Measurements from ENCODE around the gene C1QB. TPM values are rescaled to one million over a fixed set of nuclear protein-coding genes. Genes with fewer than 3 reads are reported as not detected.

Gene C1QB, protein sequence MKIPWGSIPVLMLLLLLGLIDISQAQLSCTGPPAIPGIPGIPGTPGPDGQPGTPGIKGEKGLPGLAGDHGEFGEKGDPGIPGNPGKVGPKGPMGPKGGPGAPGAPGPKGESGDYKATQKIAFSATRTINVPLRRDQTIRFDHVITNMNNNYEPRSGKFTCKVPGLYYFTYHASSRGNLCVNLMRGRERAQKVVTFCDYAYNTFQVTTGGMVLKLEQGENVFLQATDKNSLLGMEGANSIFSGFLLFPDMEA
- total RNA-seq = 4.8 TPM

DNA sequence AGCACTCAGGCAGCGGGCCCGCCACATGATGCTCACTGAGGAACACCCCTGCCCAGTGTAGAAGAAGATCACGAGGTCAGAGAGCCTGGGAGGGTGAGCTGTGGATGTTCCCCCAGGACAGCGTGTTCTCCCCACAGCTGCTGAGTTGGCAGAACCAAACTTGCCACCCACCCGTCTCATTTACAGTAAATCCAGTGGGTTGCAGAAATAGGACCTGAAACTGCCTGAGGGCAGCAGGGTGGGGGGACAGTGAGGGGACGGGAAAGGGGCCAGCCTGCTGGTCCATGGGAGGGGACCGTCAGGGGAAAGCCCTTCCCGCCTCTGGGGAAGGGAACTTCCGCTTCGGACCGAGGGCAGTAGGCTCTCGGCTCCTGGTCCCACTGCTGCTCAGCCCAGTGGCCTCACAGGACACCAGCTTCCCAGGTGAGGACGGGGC lies at the start of gene C1QB:
Gene C1QB, plus strand, starts transcription at position 356 of the 436 bp plus-strand sequence. CDS start 6,227 bp downstream, outside the sequence.
- no peak for DNase-seq

DNA sequence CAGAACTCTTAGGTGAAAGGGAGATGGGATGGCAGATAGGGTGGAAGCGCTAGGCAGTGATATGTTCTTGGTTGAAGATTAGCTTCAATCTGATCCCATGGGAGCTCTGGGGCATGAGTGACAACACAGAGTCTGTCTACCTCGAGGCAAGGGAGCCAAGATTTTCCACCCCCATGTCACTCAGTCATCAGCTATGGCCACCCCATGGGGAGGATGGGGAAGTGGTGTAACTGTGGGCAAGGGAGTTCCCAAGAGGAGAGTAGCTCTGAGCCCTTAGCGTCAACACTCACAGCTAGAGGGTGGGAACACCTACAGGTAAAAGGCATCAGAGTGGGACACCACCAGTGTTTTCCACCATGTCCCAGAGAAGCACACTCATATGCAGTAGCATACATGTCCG lies 46.9 kb upstream of the C1QB start:
- DNase-seq = no peak

DNA sequence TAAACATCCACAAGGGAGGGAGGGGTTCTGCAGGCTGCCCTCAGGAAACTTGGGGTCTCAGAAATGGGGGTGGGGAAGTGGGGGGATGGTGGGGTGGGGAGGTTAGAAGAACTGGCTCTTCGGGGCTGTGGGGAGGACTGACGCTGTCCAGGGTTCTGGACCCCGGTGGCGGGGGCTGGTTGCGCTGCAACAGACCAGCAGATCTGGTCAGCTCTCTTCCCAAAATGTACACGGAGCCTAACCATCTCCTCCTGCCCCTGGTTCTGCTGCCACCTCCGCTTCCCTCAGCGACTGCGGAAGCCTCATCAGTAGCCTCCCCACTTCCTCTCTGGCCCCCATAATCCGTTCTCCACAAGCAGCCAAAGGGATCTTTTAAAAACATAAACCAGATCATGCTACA lies 45.9 kb upstream of the C1QB start:
- no peak for DNase-seq

DNA sequence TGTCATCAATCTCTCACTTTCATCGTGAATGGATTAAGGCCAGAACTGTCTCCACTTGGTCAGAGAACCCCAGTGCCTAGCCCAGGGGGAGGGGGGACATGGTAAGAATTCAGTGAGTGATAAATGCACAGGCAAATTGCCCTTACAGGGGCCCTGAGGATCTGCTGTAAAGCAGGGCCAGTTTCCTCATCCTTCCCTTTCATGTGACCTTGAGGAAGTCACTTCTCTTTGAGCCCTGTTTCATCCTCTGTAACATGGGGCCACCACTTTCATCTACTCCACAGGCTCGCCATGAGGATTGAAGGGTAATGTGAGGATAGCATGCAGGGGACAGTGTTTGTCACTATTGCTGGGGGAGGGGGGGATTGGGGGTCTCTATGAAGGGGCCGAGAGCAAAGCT lies 44.7 kb upstream of the C1QB start:
- DNase-seq = no peak

DNA sequence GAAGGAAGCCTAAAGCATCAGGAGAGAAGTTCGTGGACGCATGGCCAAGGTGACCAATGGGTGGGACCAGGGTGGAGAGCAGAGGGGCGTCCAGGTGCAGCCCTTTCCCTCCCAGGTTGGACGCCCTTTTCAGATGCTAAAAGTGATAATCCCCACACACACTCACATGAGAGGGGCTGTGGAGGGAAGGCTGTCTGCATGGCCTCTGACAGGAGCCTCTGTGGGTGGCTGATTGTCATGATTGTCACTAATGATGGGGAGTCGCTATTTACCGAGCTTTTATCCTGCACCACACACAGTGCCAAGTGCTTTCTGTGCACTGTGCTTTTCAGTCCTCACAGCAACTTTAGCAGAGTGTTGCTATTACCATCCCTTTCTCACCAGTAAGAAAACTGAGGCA lies 43.7 kb upstream of the C1QB start:
- DNase-seq = no peak

DNA sequence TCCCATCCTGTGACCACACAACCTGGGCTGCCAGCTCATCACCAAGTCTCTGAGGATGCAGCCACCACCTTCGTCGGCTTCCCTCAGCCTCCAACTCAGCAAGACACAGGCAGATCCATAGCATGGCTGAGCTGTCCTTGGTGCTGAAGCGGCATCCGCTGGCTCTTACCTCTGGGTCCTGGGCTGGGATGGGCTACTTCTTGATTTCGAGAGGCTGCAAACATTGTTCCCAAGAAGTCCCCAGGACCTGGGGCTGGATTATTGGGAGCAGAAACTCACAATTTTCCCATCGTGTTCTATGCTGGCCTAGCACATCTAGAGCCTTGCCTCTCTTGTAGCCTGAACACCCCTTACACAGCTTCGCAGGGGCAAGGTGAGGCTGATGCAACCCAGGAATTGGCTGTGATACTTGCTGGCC lies 41.5 kb upstream of the C1QB start:
- no peak for DNase-seq

DNA sequence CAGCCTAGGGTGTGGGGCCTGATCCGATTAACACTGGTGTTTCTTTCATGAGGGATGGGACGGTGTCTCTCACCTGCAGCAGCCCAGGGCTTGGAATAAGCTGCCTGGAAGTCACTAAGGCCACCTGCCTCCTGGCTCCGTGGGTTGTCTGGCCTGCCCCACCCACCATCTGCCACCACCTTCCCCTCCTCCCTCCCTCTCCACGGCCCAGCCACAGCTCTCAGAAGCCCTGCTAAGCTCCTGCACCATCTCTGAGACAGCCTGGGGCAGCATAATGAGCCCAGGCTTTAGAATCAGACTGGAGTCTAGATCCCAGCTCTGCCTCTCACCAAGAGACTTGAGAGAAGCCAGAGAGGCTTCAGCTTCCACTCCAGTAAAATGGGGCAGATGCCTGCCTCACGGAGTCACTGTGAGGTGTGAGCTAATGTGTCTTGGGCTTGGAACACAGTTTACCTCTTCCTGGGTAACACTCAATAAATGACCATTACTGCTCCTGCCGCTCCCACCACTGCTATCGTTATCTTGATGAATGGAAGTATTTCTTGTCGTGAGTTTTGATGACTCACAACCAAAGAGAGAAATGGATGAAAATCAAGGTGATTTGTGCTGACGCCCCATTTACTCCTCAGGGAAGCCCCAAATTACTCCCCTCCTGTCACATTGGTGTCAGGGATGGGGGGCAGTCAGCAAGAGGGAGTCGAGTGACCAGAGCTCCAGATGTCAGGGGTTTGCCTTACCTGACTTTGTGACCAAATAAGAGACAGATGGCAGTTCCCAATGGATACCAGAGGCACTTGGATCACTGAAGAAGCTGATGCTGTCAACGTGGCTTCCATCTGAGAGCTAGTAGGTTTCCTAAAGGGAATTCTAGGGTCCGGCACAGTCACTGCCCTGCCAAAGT lies 40.1 kb upstream of the C1QB start:
- DNase-seq = no peak

DNA sequence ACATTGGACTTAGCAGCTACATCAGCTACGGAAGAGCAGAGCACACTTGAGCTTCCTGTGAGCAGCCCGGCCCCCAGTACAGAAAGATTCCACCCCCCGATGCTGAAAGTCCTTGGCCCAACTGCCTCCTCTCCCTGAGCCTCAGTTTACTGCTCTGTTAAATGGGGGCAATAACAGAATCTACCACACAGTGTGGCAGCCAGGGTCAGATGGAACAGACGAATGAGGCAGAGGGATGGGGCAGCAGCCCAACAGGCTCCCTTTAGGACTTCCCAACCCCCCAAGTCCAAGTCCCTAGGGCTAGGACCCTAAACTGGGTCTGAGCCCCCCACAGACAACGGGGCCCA lies 39.5 kb upstream of the C1QB start:
- DNase-seq = no peak

DNA sequence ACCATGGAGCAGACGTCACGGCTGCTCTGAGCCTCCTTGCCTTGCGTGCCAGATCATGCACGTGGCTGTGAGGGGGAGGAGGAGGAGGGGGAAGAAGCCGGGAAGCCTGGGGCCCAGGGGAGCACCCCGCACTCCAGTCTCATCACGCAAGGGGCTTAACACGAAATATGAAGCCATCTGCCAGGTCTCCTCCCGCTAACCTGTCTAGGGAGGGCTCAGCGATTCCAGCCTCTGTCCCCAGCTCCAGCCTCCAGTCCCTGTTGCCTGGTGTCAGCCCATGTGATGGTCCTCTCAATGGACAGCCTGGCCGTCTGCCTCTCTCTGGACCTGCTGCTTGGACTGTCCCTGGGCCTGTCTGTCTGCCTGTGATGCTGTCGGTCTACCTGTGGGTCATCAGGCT lies 39.1 kb upstream of the C1QB start:
- DNase-seq = no peak

DNA sequence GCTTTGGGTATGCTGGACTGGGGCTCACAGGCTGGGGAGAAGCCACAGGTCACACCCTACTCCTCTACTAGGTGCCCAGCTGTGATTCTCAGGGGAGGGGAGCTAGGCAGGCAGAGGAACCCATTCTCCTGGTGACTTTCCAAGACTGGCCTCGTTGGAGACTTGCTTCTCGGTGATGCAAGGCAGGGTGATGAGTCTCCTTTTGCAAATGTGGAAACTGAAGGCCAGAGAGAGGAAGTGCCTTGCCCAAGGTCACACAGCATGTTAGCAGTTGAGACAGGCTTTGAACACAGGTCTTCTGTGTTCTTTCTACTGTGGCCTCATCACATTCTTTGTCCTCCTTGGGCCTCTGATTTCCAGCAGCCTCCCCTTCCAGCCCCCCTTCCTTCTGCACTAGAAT lies 37.1 kb upstream of the C1QB start:
- no peak for DNase-seq

DNA sequence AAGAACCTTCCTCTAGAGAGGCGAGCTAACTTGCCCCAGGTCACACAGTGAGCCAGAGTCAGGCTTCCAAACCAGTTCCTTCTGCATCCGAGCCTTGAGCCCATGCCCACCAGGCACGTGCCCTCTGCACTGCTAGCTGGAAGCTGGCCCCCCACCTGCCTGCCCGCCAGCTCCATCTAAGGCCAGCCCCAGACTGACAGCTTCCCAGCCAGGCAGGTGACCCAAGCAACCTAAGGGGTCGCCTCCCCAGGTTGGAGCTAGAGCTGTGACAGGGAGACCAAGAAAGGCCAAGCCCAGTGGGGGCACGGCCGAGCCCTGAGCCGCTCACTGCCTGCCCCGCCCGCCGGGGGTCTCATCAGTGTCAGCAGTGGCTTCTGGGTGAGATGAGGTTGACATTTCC lies 36.5 kb upstream of the C1QB start:
- DNase-seq = no peak

DNA sequence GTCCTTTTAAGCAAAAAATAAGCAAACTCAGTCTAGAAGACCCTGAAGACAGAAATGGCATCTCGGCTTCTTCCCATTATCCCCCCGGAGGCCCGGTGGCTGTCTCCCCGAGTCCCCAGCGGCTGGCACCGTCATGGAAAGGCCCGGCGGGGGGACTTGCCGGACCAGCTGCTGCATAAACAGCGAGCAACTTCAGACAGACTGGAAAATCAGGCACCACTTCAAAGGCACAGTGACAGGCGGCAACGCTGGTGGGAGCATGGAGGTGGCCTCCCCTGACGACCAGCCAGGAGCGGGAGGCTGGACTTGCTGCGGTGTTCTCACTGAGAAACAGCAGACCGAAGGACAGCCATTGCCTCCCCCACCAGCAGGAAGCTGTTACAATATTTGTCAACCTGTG lies 35.0 kb upstream of the C1QB start:
- no peak for DNase-seq

DNA sequence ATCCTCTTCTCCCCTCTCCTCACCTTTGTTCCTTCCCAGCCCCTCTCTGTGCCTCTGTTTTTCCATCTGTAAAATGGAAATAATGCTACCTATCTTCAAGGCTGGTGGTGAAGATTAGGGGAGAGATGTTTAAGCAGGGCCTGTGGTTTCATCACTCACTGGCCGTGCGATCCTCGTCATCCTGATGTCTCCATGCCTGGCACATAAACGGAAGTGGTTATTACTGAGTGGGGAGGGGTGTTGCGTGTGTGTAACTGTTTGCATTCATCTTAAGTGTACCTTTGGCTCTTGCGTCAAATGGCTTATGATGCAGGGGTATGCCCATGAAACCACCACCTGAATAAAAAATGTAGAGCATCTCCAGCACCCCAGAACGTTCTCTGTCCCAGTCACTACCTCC lies 33.8 kb upstream of the C1QB start:
- no peak for DNase-seq

DNA sequence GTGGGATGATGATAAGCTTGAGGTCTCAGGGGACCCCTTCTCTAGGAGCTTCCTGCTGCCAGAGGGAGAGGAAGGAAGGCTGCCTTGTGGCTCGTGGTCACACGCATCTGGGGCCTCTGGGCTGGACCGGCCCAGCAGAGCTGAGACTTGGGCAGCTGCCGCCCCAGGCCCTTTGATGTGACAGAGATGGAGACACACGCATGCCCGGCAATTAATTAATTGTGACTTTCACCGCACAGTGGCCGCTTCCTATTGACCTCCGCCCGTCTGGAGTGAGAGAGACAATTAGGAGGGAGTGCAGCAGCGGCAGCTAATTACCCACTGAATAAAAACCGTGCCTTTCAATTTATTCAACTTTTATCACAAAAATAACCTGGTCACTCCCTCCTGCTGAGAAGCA lies 33.2 kb upstream of the C1QB start:
- DNase-seq = no peak

DNA sequence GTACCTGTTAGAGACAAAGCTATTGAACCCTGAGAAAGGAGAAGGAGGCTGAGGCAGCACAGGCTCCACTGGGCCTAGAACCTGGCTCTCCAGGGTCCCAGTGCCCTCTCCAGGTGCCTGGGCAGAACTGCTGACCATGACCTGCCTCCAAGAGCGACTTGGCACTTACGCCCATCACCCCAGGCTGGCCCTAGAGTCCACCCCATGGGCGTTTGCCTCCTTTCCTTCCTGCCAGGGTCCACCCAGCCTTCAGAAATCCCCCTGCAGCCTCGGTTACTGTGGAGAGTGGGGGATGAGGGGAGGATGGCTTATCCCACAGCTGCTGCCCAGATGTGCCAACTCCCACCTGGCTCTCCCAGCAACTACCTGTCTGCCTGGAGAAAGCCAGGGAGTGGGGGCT lies 31.3 kb upstream of the C1QB start:
- no peak for DNase-seq

DNA sequence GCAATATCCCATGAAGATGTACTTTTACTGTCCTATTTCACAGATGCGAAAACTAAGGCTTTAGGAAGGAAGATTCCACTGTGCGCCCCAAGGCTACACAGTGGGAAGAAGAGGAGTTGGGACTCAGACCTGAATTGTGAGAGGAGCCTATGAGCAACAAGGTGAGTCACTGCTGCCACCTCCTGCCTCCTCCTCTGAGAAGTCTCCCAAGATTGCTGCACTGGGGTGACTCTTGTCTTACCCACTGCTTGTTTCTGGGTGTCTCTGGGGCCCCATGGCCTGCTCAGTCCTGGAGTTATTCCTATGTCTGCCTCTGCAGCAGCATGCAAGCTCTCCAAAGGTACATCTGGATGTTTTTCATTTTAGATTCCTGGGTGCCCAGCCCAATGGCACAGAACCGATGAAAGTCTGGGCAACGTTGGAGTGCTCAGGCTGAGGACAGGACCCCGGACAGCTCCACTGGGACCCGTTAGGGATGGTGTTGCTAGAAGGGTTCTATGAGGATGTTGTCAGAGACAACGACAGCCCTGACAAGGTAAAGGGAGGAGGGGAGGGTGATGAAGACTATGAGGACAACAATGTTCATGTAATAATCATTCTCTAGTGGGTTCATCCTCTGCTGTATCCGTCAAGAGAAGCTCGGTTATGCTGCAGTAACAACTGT lies 27.6 kb upstream of the C1QB start:
- DNase-seq = no peak

DNA sequence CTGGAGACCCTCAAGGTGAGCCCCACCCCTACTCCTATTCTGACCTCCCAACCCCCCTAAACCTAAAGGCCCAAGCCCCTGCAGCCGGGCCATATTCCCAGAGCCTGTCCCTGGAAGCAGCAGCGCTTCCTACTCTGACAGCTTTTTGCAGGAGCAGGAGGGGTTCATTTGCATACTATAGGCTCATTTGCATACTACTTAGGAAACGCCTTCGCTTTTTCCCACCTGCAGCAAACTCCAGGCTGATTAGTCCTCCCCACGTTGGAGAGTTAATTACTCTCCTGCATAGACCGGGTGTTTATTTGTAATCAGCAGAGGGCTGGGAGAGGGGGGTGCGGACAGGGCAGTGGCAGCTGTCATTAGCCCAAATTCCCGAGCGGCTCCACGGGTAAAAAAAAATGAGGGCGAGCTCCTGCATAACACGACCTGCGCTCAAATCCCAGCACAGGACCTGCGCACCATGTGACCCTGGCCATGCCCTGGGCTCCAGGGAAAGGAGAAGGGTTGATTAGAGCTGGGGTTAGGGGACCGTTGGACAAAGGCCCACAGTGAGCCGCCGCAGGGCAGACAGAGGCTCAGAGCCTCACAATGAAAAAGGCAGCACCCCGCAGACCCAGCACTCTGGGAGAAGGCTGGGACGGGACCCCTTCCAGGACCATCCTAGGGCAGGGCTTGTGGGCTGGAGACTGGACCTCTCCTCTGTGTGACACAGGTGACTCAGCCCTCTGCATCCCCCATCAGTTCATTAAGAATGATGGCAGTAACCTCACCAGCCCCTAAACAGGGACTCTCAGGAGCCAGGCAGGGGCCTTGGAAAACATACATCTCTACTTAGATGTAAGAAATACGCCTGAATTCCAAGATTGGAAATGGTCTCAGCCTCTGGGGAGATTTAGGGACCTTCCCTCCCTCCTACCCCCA lies 26.5 kb upstream of the C1QB start:
- no peak for DNase-seq

DNA sequence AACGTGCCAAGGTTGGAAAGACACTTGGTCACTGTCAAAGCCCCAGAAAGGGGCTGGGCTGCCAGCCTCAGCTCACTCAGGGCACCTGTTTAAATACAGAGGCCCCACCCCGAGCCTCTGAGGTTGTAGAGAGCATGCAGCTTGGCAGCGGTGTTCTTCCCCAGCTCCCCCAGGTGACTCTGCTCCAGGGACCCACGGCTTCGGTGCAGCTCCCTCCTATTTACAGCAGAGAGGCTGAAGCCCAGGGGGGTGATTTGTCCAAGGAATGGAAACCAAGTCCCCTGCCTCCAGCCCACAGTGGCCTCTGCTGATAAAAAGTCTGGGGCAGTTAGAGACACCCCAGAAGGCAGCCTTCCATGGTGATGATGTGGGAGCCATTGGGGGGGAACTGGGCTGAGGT lies 25.7 kb upstream of the C1QB start:
- no peak for DNase-seq

DNA sequence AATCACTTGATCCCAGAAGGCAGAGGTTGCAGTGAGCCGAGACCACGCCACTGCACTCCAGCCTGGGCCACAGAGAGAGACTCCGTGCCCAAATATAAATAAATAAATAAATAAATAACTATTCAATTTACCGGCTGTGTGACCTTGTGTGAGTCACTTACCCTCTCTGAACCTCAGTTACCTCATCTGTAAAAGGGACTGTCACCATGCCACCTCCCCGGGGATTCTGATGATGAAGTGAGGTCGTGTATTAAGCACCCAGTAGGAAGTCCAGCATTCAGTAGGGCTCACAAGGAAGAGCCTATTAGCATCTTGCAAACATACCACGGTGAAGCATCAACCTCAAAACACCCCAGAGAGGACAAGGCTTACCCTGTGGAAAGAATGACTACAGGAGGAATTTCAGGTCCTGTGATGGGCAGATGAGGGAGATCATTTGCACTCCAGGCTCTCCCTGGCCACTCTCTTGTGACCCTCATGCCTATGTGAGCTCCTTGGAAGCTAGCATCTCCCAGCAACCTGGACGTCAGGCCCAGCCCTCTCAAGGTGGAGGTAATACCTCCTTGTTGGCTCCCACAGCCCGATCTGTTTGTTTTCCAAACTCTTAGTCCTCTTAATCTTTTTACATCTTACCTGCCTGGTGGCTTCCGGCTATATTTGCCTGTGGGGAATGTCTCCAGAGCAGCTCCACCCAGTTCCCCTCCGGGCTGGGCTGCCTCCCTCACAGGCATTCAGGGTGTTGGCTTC lies 24.2 kb upstream of the C1QB start:
- DNase-seq = no peak

DNA sequence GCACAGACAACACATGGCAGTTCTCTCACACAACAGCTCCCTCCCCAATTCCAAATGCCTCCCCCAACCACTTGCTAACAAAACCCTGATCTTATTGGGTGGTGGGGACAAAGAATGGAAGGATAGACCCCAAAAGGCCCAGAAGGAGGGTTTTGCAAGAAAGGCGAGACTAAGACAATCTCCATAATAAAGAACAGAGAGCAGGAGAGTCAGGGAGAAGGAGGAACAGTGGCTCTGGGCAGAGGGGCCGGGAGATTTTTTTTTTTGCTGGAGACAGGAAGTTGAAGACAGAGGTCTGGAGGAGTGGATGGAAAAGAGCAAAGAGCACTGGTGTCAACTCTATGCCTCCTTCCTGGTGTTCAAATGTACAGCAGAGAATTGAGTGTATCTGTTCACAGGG lies 23.1 kb upstream of the C1QB start:
- DNase-seq = no peak

DNA sequence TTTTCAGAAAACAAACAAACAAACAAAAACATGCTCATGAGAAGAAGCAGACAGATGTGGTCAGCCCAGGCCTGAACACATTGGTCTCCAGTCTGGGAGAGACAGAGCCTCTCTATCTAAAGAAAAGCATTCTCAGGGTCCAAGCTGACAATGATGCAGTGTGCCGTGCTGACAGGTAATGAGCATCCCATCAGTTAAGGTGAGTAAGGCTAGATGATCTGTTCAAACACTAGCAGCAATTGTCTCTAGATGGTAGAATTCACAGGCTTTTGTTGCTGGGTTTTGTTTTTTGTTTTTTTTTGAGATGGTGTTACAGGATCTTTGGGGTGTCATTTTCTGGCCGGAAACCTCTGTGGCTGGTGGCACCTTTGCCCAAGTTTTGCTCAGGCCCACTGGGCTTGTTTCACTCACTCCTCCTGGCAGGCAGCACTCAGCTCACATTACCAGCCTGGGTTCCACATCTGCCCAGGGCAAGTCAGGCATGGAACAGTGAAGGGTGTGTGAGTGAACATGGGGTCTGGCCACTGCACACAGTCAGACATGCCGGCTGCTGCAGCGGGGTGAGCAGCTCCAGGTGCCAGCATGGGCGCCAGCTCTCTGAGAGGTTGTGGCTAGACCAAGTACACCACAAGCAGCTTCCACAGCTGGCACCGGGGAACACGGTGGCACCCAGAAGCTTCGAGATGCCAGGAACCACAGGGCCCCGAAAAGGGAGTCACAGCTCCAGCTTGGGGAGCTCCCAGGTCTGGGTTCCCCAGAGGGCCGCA lies 19.2 kb upstream of the C1QB start:
- no peak for DNase-seq

All from occipital lobe (tissue), 2 donors.